ENCODE measurements around the gene GNAI1.

The GNAI1 gene

DNA sequence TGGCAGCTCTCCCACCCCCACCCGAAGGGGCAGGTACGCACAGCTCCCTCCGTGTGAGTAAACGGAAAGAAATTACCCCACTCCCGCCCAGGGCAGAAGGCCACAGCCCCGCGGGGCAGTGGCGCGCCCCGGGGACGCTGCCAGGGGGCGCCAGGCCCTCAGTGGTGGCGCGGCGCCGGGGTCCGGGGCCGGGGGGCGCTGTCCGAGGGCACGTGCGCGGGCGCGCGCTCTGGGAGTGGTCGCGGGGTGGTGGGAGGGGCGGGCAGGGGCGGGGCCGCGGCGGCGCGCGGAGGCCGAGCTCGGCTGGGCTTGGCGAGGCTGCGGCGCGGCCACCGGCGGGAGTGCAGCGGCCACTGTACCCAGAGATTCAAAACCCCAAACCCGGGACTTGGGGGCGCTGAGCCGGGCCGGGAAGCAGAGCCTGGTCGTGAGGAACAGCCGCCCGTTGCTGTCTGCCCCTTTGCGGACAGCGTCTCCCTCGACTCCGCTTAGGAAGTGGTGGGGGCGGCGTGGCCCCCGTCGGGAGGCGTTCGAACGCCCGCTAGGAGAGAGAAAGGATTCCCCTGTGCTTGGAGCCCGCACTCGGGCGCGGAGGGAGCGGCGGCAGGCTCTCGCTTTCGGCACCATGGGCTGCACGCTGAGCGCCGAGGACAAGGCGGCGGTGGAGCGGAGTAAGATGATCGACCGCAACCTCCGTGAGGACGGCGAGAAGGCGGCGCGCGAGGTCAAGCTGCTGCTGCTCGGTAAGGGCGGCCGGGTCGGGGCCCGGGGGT, at the start of gene GNAI1:
Gene GNAI1, plus strand, starts transcription at position 296 of the 773 bp plus-strand sequence. Its CDS starts 330 bp downstream, at position 626.
- peak; percentile 88 for DNase-seq

- DNase-seq: no peak
Observed at GRCh38 chr7:80087051-80087770, 47.4 kb upstream of the GNAI1 start.

- DNase-seq: no peak
Observed at GRCh38 chr7:80087771-80088170, 46.9 kb upstream of the GNAI1 start.

DNA sequence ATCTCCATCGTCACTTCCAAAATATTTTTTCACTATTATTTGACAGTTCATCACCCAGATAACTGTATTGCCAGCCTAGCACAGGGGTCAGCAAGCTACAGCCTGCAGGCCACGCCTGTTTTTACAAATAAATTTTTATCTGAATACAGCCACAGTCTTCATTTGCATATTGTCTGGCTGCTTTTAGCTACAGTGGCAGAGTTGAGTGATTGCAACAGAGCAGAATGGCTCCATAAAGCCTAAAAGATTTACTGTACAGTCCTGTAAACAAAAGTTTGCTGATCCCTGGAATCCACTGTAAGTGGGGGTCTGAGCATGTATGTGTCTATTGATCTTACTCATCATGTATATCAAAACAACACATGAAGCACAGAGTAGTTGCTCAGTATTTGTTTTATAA, 45.9 kb upstream of the GNAI1 start:
- no peak for DNase-seq

- no peak for DNase-seq
Observed at GRCh38 chr7:80089366-80089765, 45.3 kb upstream of the GNAI1 start.

GRCh38 chr7:80093349-80093748, 41.3 kb upstream of the GNAI1 start:
- DNase-seq: no peak

DNA sequence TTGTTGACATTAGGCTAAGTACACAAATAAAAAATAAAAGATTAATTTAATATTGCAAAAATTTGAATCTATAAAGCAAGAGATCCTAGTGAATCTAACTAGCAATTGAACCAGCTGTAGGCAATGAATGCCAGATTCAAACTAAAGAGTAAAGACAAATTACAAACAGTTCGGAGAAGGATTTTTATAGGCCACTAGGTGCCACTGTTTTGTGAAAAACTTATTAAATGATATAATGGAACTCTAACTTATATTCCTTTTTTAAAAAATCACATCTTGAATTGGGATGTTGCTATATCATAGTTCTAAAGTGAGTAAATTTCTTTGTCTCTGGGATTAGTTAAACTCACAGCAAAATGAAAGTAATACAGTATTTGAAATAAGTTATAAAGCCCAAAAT, 39.1 kb upstream of the GNAI1 start:
- DNase-seq: peak; percentile 35

DNA sequence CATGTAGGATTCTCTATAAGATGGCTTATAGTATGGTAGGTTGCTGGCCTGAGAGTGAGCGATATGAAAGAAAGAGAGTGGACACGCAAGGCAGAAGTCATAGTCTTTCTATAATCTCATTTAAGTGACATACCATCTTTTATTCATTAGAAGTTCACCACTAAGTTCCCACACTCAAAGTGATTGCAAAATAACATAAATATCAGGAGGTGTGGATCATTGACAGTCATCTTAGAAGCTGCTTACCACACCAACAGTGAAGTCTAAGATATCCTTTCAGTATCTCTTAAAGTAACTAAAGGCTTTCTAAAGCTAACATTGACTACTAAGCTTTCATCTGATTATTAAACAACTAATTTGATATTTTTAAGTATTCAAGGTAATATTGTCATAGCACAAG, 36.9 kb upstream of the GNAI1 start:
- no peak for DNase-seq

DNA sequence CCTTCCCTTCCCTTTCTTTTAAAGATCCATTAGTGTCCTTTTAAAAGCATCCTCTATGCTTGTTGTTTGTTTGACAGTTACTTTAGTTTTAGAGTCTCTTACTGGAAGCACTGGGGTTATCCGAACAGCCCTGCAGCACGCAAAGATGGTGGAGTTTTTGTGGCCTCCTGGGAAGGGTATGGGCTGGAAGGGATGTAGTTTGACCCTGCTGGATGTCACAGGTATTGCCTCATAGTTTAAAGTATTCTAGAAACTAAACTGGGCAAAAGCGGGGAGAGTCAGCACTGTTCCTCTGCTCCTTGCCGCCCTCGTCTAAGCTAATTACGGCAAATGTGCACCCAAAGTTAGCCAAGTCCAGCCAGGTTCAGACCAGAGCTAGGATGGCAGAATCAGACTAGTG, 35.8 kb upstream of the GNAI1 start:
- peak; percentile 45 for DNase-seq

DNA sequence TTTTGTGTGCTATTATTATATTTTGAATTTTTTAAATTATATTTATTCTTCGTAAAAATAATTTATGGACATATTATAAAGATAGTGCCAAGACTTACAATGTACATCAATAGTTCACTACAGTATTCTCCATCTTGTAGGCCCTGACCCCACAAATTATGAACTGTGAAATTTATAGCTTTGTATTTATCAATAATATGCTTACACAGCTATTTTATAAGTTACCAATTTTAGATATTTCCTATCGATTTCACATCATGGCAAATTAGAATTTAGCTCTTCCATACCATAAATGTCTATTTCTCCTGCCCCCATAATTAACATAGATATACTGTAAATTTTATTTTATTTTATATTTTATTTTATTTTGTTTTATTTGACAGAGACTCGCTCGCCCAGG, 34.4 kb upstream of the GNAI1 start:
- DNase-seq: no peak

- DNase-seq: no peak
Observed at GRCh38 chr7:80105701-80106408, 28.8 kb upstream of the GNAI1 start.

GRCh38 chr7:80106498-80107113, 28.0 kb upstream of the GNAI1 start:
- DNase-seq: no peak

DNA sequence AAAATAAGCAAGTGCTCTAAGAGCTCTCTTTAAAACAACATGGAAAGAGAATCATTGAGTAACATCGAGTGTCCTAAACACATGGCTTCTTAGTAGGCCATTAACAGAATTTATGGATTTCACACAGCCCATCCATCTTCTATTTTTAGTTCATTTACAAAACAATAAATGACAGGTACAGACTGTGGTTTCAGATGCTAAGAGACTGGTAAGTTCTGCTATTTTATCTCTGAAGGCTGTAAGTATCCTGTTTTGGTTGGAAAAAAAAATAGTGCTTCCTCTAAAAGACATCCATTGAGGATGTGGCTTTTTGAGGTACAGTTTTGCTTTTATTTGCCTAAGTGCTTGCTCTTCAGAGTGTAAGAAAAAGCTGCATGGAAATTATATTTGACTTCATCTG, 27.4 kb upstream of the GNAI1 start:
- no peak for DNase-seq

DNA sequence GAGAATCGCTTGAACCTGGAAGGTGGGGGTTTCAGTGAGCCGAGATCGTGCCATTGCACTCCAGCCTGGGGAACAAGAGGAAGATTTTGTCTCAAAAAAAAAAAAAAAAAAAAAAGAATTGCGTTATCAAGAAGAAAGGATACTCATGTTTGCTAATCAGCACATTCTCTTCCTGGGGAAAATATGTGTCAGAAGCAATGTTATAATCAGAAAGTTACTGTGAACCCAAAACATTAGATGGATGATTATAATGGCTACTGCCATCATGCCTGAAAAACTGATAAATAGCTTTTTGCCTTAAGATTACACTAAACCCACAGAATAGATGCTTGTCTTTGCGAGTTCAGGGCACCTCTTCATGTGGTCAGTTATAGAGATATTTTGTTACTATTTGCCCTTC, 24.3 kb upstream of the GNAI1 start:
- DNase-seq: no peak

DNA sequence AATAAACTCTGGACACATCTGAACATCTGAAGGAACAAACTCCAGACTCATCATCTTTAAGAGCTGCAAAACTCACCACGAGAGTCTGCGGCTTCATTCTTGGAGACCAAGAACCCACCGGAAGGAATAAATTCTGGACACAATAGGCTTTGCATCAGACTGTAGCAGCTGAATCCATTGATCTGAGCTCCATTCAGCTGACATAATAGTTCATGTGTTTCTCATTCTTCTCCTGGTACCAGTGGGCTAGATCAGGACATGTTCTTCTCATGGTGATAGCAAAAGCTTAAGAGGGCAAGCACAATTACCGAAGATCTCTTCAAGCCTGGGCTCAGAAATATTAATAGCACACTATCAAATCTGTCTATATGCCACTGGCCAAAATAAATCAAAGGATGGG, 20.5 kb upstream of the GNAI1 start:
- no peak for DNase-seq

DNA sequence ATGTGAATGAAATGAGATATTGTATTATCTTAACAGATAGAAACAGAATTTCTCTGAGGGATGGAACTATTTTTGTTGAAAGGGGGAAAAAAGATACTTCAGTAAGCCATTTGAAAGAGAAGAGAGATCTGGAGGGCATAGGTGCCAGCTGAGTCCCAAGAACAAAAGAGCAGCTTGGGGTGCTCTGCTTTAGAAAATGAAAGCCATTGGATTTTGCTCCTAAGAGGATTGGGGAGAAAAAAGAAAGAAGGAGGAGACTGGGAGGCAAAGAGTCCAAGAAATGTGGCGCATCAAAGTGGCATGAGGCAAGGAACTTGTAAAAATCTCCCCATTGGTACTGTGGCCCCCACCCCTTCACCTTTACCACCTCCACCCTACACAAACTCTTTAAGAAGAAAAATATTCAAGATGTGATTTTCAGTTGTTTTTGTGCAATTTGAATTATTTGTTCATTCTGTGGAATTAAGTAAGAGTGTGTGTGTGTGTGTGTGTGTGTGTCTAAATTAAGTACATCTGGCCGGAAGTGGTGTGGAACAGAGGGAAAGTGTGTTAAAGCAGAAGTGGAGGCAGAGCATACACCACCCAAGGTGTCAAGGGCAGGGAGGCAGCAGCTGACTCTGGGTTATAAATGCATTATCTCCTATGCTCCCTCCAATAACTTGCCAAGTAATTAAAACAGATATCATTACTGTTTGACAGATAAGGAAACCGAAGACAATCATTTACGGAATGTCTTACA, 9.9 kb upstream of the GNAI1 start:
- peak; percentile 52 for DNase-seq

- DNase-seq: peak; percentile 91
Observed at GRCh38 chr7:80127412-80128160, 7.0 kb upstream of the GNAI1 start.

GRCh38 chr7:80128918-80129317, 5.7 kb upstream of the GNAI1 start:
- DNase-seq: no peak

DNA sequence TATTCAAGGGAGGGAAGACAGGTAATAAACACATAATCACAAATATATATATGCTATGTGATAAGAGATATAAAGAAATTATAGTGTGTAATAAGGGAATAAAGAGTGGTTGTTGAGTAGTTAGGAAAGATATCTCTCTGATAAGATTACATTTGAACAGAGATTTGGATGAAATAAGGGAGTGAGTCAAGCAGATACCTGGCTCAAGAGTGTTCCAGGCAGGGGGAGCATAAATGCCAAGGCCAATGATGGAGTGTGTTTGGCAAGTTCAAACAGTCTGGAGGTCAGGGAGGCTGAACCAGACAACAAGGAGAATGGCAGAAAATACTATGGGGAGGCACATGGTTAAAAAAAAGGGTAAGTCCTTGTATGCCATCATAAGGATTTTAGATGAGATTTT, 4.8 kb upstream of the GNAI1 start:
- no peak for DNase-seq

DNA sequence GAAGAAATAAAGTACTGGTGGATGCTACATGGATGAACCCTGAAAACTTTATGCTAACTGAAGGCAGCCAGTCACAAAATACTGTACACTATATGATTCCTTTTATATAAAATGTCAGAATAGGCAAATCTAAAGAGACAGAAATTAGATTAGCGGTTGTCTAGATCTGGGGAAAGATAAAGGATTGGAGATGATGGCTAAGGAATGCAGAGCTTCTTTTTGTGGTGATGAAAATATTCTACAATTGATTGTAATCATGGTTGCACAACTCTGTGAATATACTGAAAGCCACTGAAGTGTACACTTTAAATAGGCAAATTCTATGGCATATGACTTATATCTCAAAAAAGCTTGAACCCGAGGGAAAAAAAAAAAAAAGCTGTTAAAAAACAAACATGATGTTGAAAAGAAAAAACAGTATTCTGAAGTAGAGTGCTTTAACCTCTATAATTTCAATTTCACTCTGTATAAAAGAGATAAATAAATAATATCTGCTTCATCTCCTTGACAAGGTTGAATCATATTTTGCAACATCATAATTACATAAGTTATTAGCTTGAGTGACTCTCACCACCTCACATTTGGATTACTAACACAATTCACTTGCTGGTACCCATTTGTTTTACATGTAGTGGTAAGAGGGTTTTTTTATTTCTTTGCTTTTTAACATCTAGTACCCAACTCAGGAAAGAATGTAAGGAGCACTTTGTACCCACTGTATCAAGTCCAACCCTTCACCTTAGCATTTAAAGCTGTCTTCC, 2.8 kb upstream of the GNAI1 start:
- no peak for DNase-seq

DNA sequence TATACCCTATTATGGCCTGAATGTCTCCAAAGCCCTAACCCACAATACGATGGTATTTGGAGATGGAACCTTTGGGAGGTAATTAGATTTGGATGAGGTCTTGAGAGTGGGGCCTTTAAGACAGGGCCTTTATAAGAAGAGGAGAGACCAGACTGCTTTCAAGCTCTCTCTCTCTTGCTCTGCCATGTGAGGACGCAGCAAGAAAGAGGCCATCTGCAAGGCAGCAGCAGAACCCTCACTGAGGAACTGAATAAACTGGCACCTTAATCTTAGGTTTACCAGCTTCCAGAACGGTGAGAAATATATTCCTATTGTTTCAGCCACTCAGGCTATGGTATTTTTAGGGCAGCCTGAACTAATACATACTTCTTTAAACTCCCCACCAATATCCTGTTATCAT, 2.0 kb upstream of the GNAI1 start:
- DNase-seq: no peak
